Vagina (tissue), 2 donors: ENCODE results near the gene ZNF605. TPM values are rescaled to one million over a fixed set of nuclear protein-coding genes. Genes with fewer than 3 reads are reported as not detected.

ENCODE experiments used
- DNase-seq, 2 donors: peaks; one replicate each; pipeline ENCODE4 v3.0.0-alpha.2; 2017; ENCODE audit errors: extremely low spot score in 2 of 2
- H3K27ac ChIP-seq: fragments of 200-600 bp; sonication (generic); one replicate; pipeline ENCODE4 v1.5.1; 2019
- H3K27me3 ChIP-seq: fragments of 200-600 bp; sonication (generic); one replicate; pipeline ENCODE4 v1.5.1; 2019
- H3K36me3 ChIP-seq, 2 donors: fragments of 200-600 bp; sonication (generic); one replicate each; pipeline ENCODE4 v1.5.1; 2017 to 2019
- H3K4me1 ChIP-seq: fragments of 200-600 bp; sonication (generic); one replicate; pipeline ENCODE4 v1.5.1; 2019
- H3K4me3 ChIP-seq, 2 donors: fragments of 200-600 bp; sonication (generic); 1 replicate in 1 of 2; 2 replicates in 1 of 2; pipeline ENCODE4 v1.5.1; 2016 to 2019
- H3K9me3 ChIP-seq: fragments of 200-600 bp; sonication (generic); one replicate; pipeline ENCODE4 v1.5.1; 2019
- POLR2A ChIP-seq, 2 donors: fragments of 450-650 bp; IDR thresholded peaks; one replicate each; pipeline ENCODE4 v1.6.1; 2017; ENCODE audit warnings: antibody characterized with exemption in 2 of 2, mild to moderate bottlenecking in 2 of 2, moderate library complexity in 2 of 2
- POLR2AphosphoS5 ChIP-seq, 2 donors: sonication (generic); formaldehyde crosslinking; IDR thresholded peaks; one replicate each; pipeline ENCODE4 v1.9.0; 2017; ENCODE audit warnings: antibody characterized with exemption in 2 of 2, mild to moderate bottlenecking in 2 of 2, low read depth in 1 of 2; ENCODE audit not compliant: insufficient read depth in 1 of 2
- intact Hi-C: fragments of 100-400 bp; cut with DNase I; formaldehyde crosslinking; loops from one replicate; pipeline ENCODE4 v1.15.1; 2023
- total RNA-seq: library from RNA; depleted of rRNA; stranded (reverse); fragments of >200 nt; gene quantifications from one replicate; pipeline ENCODE4 v1.2.3, GENCODE V29; 2016
- TF ChIP-seq, protein P1 (sequence below), 3 experiments: fragments of 450-650 bp in 2 of 3; fragments of 200-600 bp in 1 of 3; sonication (generic) in 1 of 3; IDR thresholded peaks; one replicate each; pipeline ENCODE4 v1.5.1; 2017 to 2019; ENCODE audit warnings: antibody characterized with exemption in 3 of 3, mild to moderate bottlenecking in 2 of 3, moderate library complexity in 2 of 3

The ZNF605 gene
- total RNA-seq, 1 donor from 2014 or later: 10.1 TPM

DNA sequence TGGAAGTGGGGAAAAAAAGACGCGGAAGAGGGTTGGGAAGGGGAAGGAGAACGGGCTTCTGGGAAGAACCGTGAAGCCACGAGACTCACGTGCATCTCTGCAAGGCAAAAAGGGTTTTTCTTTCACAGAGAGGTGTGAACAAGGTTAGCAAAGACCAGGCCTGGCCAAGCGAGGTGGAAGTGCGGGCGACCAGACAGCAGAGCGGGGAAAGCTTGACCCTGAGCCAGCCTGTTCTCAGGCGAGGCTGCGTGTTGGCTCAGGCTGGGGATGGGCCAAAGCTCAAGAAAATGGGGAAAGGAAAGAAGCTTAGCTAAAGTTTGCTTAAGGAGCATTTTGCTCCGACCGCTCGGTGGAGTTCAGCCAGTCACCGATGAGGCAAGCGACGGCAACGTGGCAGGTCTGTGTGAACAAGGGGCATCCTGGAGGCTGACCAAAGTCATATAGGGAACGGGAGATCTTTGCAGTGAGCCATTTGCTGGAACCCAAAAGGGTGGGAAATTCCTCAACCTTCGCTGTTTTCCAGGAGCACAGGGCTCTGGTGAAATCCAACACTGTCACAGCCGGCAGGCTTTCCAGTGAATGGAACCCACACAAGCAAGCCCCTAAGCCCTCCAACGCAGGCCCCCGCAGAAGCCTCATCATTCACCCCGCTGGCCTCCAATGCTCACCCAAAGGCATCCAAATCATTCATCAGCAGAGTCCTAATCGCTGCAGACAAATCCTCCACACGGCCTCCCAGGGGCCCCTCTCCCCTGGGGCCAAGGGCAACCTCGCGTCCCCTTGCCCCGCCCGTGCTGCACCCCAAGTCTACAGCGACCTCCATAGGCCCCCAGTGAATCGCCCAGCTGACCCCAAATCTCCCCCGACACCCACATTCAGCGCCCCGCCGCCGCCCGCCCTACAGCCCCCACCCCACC is 754 bp downstream of the ZNF605 start:
- Histone ChIP-seq H3K27me3 (no peaks in the 10 kb centered on the region), H3K4me1 (peaks cover 26% of the 10 kb centered on the region), H3K27ac (peak overlapping the region; percentile 80), H3K9me3 (peaks cover 21% of the 10 kb centered on the region), H3K4me3 (peak overlapping the region; percentile 73 to 83), H3K36me3 (peaks cover 0 to 19% of the 10 kb centered on the region in 2 donors)
- intact Hi-C loops: no loop called here
- TF ChIP-seq, protein P1, sequence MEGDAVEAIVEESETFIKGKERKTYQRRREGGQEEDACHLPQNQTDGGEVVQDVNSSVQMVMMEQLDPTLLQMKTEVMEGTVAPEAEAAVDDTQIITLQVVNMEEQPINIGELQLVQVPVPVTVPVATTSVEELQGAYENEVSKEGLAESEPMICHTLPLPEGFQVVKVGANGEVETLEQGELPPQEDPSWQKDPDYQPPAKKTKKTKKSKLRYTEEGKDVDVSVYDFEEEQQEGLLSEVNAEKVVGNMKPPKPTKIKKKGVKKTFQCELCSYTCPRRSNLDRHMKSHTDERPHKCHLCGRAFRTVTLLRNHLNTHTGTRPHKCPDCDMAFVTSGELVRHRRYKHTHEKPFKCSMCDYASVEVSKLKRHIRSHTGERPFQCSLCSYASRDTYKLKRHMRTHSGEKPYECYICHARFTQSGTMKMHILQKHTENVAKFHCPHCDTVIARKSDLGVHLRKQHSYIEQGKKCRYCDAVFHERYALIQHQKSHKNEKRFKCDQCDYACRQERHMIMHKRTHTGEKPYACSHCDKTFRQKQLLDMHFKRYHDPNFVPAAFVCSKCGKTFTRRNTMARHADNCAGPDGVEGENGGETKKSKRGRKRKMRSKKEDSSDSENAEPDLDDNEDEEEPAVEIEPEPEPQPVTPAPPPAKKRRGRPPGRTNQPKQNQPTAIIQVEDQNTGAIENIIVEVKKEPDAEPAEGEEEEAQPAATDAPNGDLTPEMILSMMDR (IDR thresholded peaks at IDR 0.05): no peak
- TF ChIP-seq POLR2A (IDR thresholded peaks at IDR 0.05): no peak
- no peak for TF ChIP-seq POLR2AphosphoS5 (IDR thresholded peaks at IDR 0.05; ENCODE audit: insufficient read depth in 1 of 2, low read depth in 1 of 2)
- no peak for DNase-seq

DNA sequence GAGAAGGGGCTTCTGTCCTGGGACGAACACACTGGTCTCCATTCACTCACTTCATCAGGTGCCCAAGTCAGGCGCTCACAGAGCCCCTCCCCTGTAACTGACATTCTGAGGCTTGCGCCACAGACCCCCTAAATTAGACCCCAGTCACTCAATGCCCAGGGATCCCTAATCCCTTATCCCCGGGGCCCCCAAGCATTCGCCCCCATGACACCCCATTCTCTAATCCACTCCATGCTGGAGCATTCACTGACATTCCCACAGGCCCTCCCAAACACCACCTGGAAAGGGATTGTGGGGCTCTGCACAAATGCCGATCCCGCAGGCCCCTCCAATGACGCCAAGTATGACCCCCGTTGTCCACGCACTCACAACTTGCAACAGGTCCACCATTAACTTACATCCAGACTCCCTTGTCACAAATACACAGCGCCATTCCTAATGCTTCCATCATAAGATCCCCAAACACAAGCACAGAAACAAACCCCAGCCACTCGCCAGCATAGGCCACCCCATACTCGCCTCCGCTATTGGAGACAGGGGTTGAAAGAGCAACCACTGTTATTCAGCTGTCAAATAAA is 1.5 kb downstream of the ZNF605 start:
- no peak for DNase-seq
- no peak overlapping the region for H3K27ac ChIP-seq
- peaks cover 26% of the 10 kb centered on the region for H3K4me1 ChIP-seq
- no peaks in the 10 kb centered on the region for H3K27me3 ChIP-seq
- H3K9me3 ChIP-seq: peaks cover 29% of the 10 kb centered on the region
- TF ChIP-seq, protein P1 (IDR thresholded peaks at IDR 0.05): no peak
- TF ChIP-seq POLR2AphosphoS5 (IDR thresholded peaks at IDR 0.05; ENCODE audit: insufficient read depth in 1 of 2, low read depth in 1 of 2) (no peak), POLR2A (IDR thresholded peaks at IDR 0.05) (no peak)
- H3K36me3 ChIP-seq: peaks cover 0 to 27% of the 10 kb centered on the region in 2 donors
- peak overlapping the region; percentile 73 to 83 for H3K4me3 ChIP-seq
- intact Hi-C loops: no loop called here

DNA sequence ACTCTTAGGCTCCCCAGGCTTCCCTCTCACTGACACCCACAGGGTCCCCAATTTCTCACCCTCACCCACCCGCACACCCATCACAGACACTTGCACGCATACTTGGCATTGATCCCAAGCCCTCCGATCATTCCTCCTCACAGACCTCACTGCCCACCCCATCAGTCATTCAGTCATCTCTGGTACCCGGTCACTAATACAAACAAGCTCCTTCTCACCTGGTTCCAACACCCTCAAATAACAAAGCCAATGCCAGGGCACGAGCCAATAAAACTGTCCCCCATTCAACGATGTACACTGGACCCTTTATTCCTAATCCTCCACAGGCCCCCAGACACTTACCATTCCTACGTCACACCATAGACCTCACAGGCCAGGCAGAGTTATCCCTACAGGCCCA is 2.3 kb downstream of the ZNF605 start:
- intact Hi-C loops: no loop called here
- TF ChIP-seq POLR2AphosphoS5 (IDR thresholded peaks at IDR 0.05; ENCODE audit: insufficient read depth in 1 of 2, low read depth in 1 of 2) (no peak), POLR2A (IDR thresholded peaks at IDR 0.05) (no peak)
- TF ChIP-seq, protein P1 (IDR thresholded peaks at IDR 0.05): no peak
- Histone ChIP-seq H3K36me3 (peaks cover 0 to 35% of the 10 kb centered on the region in 2 donors), H3K9me3 (peaks cover 37% of the 10 kb centered on the region), H3K4me3 (no peak overlapping the region), H3K27me3 (no peaks in the 10 kb centered on the region), H3K27ac (no peak overlapping the region), H3K4me1 (peaks cover 26% of the 10 kb centered on the region)
- no peak for DNase-seq

DNA sequence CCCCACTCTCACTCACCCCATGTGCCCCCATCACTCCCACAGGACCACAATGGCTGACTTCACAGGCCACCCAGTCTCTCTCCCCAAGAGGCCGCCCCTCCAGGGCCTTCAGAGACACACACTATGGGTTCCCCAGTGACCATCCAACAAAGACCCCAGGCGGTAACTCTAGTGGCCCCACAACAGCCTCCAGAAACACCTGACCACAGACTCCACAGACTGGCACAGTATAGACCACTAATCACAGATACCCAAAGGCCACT is 3.0 kb downstream of the ZNF605 start:
- peaks cover 26% of the 10 kb centered on the region for H3K4me1 ChIP-seq
- H3K9me3 ChIP-seq: peaks cover 44% of the 10 kb centered on the region
- TF ChIP-seq, protein P1 (IDR thresholded peaks at IDR 0.05): no peak
- TF ChIP-seq POLR2AphosphoS5 (IDR thresholded peaks at IDR 0.05; ENCODE audit: insufficient read depth in 1 of 2, low read depth in 1 of 2) (no peak), POLR2A (IDR thresholded peaks at IDR 0.05) (no peak)
- intact Hi-C loops: no loop called here
- H3K27ac ChIP-seq: no peak overlapping the region
- H3K36me3 ChIP-seq: peaks cover 0 to 41% of the 10 kb centered on the region in 2 donors
- no peak overlapping the region for H3K4me3 ChIP-seq
- no peak for DNase-seq
- no peaks in the 10 kb centered on the region for H3K27me3 ChIP-seq
